ENCODE data around the gene TTYH1. TPM values are rescaled to one million over a fixed set of nuclear protein-coding genes. Genes with fewer than 3 reads are reported as not detected.
"Not testable (repeated sequence)": the region's sequence is repeated elsewhere in the genome, so short reads cannot be mapped to it uniquely, and the experiment has no call there.

The TTYH1 gene
- total and polyA plus RNA-seq, 4 donors: 170 to 1,011 (median 540) TPM

- not testable (repeated sequence) for H3K27ac ChIP-seq (ENCODE audit: low read depth, low read length); H3K9me3 ChIP-seq (ENCODE audit: control insufficient read depth, insufficient read depth, low read length); H3K36me3 ChIP-seq (ENCODE audit: control insufficient read depth, insufficient read depth, low read length); H3K4me3 ChIP-seq (ENCODE audit: low read depth, low read length); H3K4me1 ChIP-seq (ENCODE audit: control insufficient read depth, insufficient read depth, low read length); H3K27me3 ChIP-seq (ENCODE audit: control insufficient read depth, insufficient read depth, low read length); DNase-seq (ENCODE audit: low read depth in 4 of 6, low spot score in 6 of 6)
- 88% methylated on average over 11 of the region's 28 CpGs for WGBS (ENCODE audit: insufficient coverage)
These were observed 39.9 kb upstream of the TTYH1 start for GRCh38 chr19:54375181-54375938.

- Histone ChIP-seq H3K4me1 (ENCODE audit: control insufficient read depth, insufficient read depth, low read length) (no peaks in the 10 kb centered on the region), H3K4me3 (ENCODE audit: low read depth, low read length) (no peak overlapping the region), H3K36me3 (ENCODE audit: control insufficient read depth, insufficient read depth, low read length) (no peaks in the 10 kb centered on the region), H3K27ac (ENCODE audit: low read depth, low read length) (no peak overlapping the region), H3K27me3 (ENCODE audit: control insufficient read depth, insufficient read depth, low read length) (no peaks in the 10 kb centered on the region), H3K9me3 (ENCODE audit: control insufficient read depth, insufficient read depth, low read length) (no peaks in the 10 kb centered on the region)
- 76% methylated on average over 9 of the region's 11 CpGs for WGBS (ENCODE audit: insufficient coverage)
- DNase-seq (ENCODE audit: low read depth in 4 of 6, low spot score in 6 of 6): no peak
These were observed 38.5 kb upstream of the TTYH1 start for GRCh38 chr19:54376610-54377285.

DNA sequence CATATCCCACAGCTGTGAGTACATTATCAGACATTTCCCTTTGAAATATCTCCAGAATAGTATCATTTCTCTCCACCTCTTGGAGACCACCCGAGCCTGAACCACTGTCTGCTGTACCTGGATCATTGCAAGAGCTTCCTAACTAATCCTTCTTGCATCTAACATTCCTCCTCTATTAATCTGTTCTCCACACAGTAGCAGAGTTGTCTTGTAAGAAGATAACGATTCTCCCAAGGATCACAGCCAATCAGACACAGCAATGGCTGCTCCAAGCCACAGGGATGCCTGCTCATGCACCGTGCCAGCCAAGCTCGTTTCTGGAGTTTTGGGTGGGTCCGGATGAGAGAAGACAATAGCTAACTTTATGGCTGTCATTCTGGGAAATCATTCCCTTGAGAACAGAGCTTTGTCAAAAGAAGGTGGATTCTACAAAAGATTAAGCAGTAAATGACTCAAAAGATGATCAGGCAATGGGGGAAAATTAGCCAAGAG, 36.0 kb upstream of the TTYH1 start:
- Histone ChIP-seq H3K9me3 (ENCODE audit: control insufficient read depth, insufficient read depth, low read length) (no peaks in the 10 kb centered on the region), H3K4me1 (ENCODE audit: control insufficient read depth, insufficient read depth, low read length) (no peaks in the 10 kb centered on the region), H3K27ac (ENCODE audit: low read depth, low read length) (no peak overlapping the region), H3K4me3 (ENCODE audit: low read depth, low read length) (no peak overlapping the region), H3K27me3 (ENCODE audit: control insufficient read depth, insufficient read depth, low read length) (no peaks in the 10 kb centered on the region), H3K36me3 (ENCODE audit: control insufficient read depth, insufficient read depth, low read length) (no peaks in the 10 kb centered on the region)
- peak in 1 of 6 donors; percentile 10 for DNase-seq (ENCODE audit: low read depth in 4 of 6, low spot score in 6 of 6)
- 35% methylated on average over 3 of the region's 5 CpGs for WGBS (ENCODE audit: insufficient coverage)

GRCh38 chr19:54380897-54381296, 34.4 kb upstream of the TTYH1 start:
- H3K36me3 ChIP-seq (ENCODE audit: control insufficient read depth, insufficient read depth, low read length): no peaks in the 10 kb centered on the region
- no peak overlapping the region for H3K27ac ChIP-seq (ENCODE audit: low read depth, low read length)
- no peak for DNase-seq (ENCODE audit: low read depth in 4 of 6, low spot score in 6 of 6)
- no peak overlapping the region for H3K4me3 ChIP-seq (ENCODE audit: low read depth, low read length)
- H3K27me3 ChIP-seq (ENCODE audit: control insufficient read depth, insufficient read depth, low read length): no peaks in the 10 kb centered on the region
- 86% methylated on average over 2 of the region's 2 CpGs for WGBS (ENCODE audit: insufficient coverage)
- H3K4me1 ChIP-seq (ENCODE audit: control insufficient read depth, insufficient read depth, low read length): no peaks in the 10 kb centered on the region
- H3K9me3 ChIP-seq (ENCODE audit: control insufficient read depth, insufficient read depth, low read length): no peaks in the 10 kb centered on the region

GRCh38 chr19:54382041-54382440, 33.2 kb upstream of the TTYH1 start:
- H3K36me3 ChIP-seq (ENCODE audit: control insufficient read depth, insufficient read depth, low read length); H3K4me1 ChIP-seq (ENCODE audit: control insufficient read depth, insufficient read depth, low read length); H3K27ac ChIP-seq (ENCODE audit: low read depth, low read length); H3K9me3 ChIP-seq (ENCODE audit: control insufficient read depth, insufficient read depth, low read length); H3K4me3 ChIP-seq (ENCODE audit: low read depth, low read length); H3K27me3 ChIP-seq (ENCODE audit: control insufficient read depth, insufficient read depth, low read length); DNase-seq (ENCODE audit: low read depth in 4 of 6, low spot score in 6 of 6): not testable (repeated sequence)
- 95% methylated on average over 3 of the region's 13 CpGs for WGBS (ENCODE audit: insufficient coverage)

DNA sequence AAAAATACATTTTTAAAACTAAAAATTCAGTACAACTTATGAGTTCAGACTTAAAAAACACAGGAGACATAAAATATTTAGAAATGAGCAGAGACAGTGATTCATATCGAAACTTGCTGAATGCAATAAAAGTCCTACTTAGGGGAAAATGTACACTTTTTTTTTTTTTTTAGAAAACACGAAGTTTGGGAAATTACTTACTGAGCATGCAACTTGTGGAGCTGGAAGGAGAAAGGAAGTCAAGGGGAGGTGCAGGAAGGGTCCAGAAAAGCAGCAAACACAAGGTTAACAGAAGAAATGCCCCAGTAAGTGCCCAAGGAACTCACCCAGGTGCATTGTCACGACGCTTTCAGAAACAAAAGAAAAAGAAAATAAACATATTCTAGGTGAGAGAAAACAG, 31.9 kb upstream of the TTYH1 start:
- WGBS (ENCODE audit: insufficient coverage): 70% methylated on average over 2 of the region's 4 CpGs
- Histone ChIP-seq H3K4me1 (ENCODE audit: control insufficient read depth, insufficient read depth, low read length) (peaks cover 6% of the 10 kb centered on the region), H3K27ac (ENCODE audit: low read depth, low read length) (no peak overlapping the region), H3K4me3 (ENCODE audit: low read depth, low read length) (no peak overlapping the region), H3K36me3 (ENCODE audit: control insufficient read depth, insufficient read depth, low read length) (no peaks in the 10 kb centered on the region), H3K9me3 (ENCODE audit: control insufficient read depth, insufficient read depth, low read length) (no peaks in the 10 kb centered on the region), H3K27me3 (ENCODE audit: control insufficient read depth, insufficient read depth, low read length) (peaks cover 6% of the 10 kb centered on the region)
- no peak for DNase-seq (ENCODE audit: low read depth in 4 of 6, low spot score in 6 of 6)

DNA sequence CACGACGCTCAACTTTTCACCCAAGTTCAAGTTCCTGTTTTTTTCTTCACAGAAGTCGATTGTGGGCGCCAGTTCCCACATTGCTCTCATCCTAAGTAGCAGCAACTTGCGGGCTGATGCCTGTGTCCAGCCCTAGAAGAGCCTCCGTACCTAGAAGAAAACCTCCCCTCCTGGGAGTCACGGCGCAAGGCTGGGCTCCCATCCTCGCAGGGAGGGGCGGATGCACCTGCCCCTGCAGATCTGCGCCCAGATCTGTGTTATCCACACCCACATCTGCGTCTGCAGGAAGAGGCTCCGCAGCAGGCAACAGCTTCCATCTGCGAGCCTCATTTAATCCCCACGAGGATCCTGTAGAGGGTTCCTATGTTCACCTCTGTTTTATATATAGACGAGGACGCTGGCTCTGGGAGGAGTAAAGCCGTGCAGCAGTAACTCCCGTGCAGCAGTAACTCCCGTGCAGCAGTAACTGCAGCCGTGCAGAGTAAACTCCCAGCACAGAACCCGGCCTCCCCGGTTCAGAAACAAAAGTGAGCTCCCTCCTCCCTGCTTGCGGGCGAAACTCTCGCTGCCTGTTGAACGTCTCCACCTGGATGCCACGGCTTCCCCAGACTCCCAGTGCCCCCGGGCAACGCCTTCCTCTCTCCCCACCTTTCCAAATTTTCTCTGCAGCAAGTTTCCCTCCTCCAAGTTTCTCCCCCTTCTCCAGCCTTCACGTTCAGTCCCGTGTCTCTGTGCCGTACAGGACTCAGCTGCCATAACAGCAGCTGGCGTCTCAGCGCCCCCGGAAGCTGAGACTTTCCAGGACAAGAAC, 27.1 kb upstream of the TTYH1 start:
- no peak overlapping the region for H3K27ac ChIP-seq (ENCODE audit: low read depth, low read length)
- no peaks in the 10 kb centered on the region for H3K36me3 ChIP-seq (ENCODE audit: control insufficient read depth, insufficient read depth, low read length)
- WGBS (ENCODE audit: insufficient coverage): 6% methylated on average over 35 of the region's 36 CpGs
- peak in 2 of 6 donors; percentile 15 to 44 for DNase-seq (ENCODE audit: low read depth in 4 of 6, low spot score in 6 of 6)
- H3K27me3 ChIP-seq (ENCODE audit: control insufficient read depth, insufficient read depth, low read length): peaks cover 6% of the 10 kb centered on the region
- H3K4me3 ChIP-seq (ENCODE audit: low read depth, low read length): peak overlapping the region; percentile 31
- no peaks in the 10 kb centered on the region for H3K9me3 ChIP-seq (ENCODE audit: control insufficient read depth, insufficient read depth, low read length)
- H3K4me1 ChIP-seq (ENCODE audit: control insufficient read depth, insufficient read depth, low read length): peaks cover 10% of the 10 kb centered on the region

- WGBS (ENCODE audit: insufficient coverage): 61% methylated on average over 8 of the region's 9 CpGs
- no peak for DNase-seq (ENCODE audit: low read depth in 4 of 6, low spot score in 6 of 6)
These were observed 26.5 kb upstream of the TTYH1 start for GRCh38 chr19:54388802-54389139.

DNA sequence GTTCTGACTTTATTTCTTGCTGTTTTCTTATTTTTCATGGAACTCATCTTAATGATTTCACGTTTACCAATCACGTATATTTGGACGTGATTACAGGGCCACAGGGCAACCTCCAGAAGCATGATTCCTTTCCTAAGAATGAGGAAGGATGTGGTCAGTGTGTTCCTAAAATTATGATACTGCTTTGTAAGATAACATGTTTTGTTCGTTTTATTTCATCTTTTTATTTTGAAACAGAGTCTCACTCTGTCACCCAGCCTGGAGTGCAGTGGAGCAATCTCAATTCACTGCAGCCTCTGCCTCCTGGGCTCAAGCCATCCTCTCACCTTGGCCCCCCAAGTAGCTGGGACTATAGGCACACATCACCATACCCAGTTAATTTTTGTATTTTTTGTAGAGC, 25.7 kb upstream of the TTYH1 start:
- WGBS (ENCODE audit: insufficient coverage): no CpG with 5 or more reads among the region's 4 CpGs
- H3K27me3 ChIP-seq (ENCODE audit: control insufficient read depth, insufficient read depth, low read length): peaks cover 6% of the 10 kb centered on the region
- no peaks in the 10 kb centered on the region for H3K9me3 ChIP-seq (ENCODE audit: control insufficient read depth, insufficient read depth, low read length)
- DNase-seq (ENCODE audit: low read depth in 4 of 6, low spot score in 6 of 6): no peak
- H3K4me3 ChIP-seq (ENCODE audit: low read depth, low read length): no peak overlapping the region
- peaks cover 10% of the 10 kb centered on the region for H3K4me1 ChIP-seq (ENCODE audit: control insufficient read depth, insufficient read depth, low read length)
- H3K36me3 ChIP-seq (ENCODE audit: control insufficient read depth, insufficient read depth, low read length): no peaks in the 10 kb centered on the region
- H3K27ac ChIP-seq (ENCODE audit: low read depth, low read length): no peak overlapping the region

More at GRCh38 chr19:54388802-54389139, 26.5 kb upstream of the TTYH1 start:
- peaks cover 10% of the 10 kb centered on the region for H3K4me1 ChIP-seq (ENCODE audit: control insufficient read depth, insufficient read depth, low read length)
- no peak overlapping the region for H3K27ac ChIP-seq (ENCODE audit: low read depth, low read length)
- no peaks in the 10 kb centered on the region for H3K36me3 ChIP-seq (ENCODE audit: control insufficient read depth, insufficient read depth, low read length)
- peaks cover 6% of the 10 kb centered on the region for H3K27me3 ChIP-seq (ENCODE audit: control insufficient read depth, insufficient read depth, low read length)
- H3K9me3 ChIP-seq (ENCODE audit: control insufficient read depth, insufficient read depth, low read length): no peaks in the 10 kb centered on the region
- H3K4me3 ChIP-seq (ENCODE audit: low read depth, low read length): peak overlapping the region; percentile 31

Measured in spinal cord (tissue), 10 donors.